PFSK-1 (cell line): ENCODE results near the gene MIGA1.

Experiments used
- POLR2AphosphoS5 ChIP-seq: IDR thresholded peaks from 2 replicates; pipeline ENCODE4 v1.6.1; 2012; ENCODE audit warnings: low read depth, mild to moderate bottlenecking, control low read depth, low read length, moderate library complexity
- TAF1 ChIP-seq: IDR thresholded peaks from 2 replicates; pipeline ENCODE4 v1.6.1; 2012; ENCODE audit warnings: low read length, control low read depth, borderline replicate concordance; ENCODE audit not compliant: insufficient read depth

GRCh38 chr1:77841574-77841973 lies 62.1 kb downstream of the MIGA1 start:
- TF ChIP-seq POLR2AphosphoS5, result no peak
- no peak for TF ChIP-seq TAF1
